Trophoblast cell (in vitro differentiated cells and primary cell): ENCODE results near the gene TUBGCP2.

Source experiments
- DNase-seq, 2 donors: peaks; one replicate each; pipeline ENCODE4 v3.0.0-alpha.2; 2016
- H2AFZ ChIP-seq: 2 replicates; pipeline ENCODE4 v1.6.1; 2013; ENCODE audit warnings: low read length, moderate library complexity, mild to moderate bottlenecking; ENCODE audit not compliant: insufficient read depth, poor library complexity
- H2AK5ac ChIP-seq: 2 replicates; pipeline ENCODE4 v1.6.1; 2013; ENCODE audit warnings: mild to moderate bottlenecking, low read length
- H2BK120ac ChIP-seq: 2 replicates; pipeline ENCODE4 v1.6.1; 2013; ENCODE audit warnings: low read length, mild to moderate bottlenecking, moderate library complexity; ENCODE audit not compliant: insufficient read depth, poor library complexity
- H2BK12ac ChIP-seq: 2 replicates; pipeline ENCODE4 v1.6.1; 2013; ENCODE audit warnings: mild to moderate bottlenecking, low read length, moderate library complexity
- H2BK5ac ChIP-seq: 2 replicates; pipeline ENCODE4 v1.6.1; 2013; ENCODE audit warnings: low read length, low read depth, moderate library complexity, mild to moderate bottlenecking; ENCODE audit not compliant: poor library complexity
- H3K14ac ChIP-seq: 2 replicates; pipeline ENCODE4 v1.6.1; 2013; ENCODE audit warnings: mild to moderate bottlenecking, low read length
- H3K18ac ChIP-seq: 2 replicates; pipeline ENCODE4 v1.6.1; 2013; ENCODE audit warnings: mild to moderate bottlenecking, low read length
- H3K23ac ChIP-seq: 2 replicates; pipeline ENCODE4 v1.6.1; 2013; ENCODE audit warnings: low read length
- H3K27ac ChIP-seq: 2 replicates; pipeline ENCODE4 v1.5.1; 2013; ENCODE audit warnings: low read depth, mild to moderate bottlenecking, inconsistent platforms, low read length, moderate library complexity
- H3K27me3 ChIP-seq: 2 replicates; pipeline ENCODE4 v1.6.1; 2013; ENCODE audit warnings: inconsistent platforms, mild to moderate bottlenecking, low read length, moderate library complexity; ENCODE audit not compliant: insufficient read depth
- H3K36me3 ChIP-seq, 2 experiments: 1 replicate in 1 of 2; 2 replicates in 1 of 2; pipeline ENCODE4 v1.6.1; 2013; ENCODE audit warnings: low read length in 2 of 2, mild to moderate bottlenecking in 2 of 2, moderate library complexity in 1 of 2; ENCODE audit not compliant: insufficient read depth in 2 of 2, control insufficient read depth in 1 of 2
- H3K4ac ChIP-seq: 2 replicates; pipeline ENCODE4 v1.6.1; 2013; ENCODE audit warnings: low read depth, mild to moderate bottlenecking, low read length, moderate library complexity
- H3K4me1 ChIP-seq, 2 experiments: 1 replicate in 1 of 2; 2 replicates in 1 of 2; pipeline ENCODE4 v1.6.1; 2013; ENCODE audit warnings: low read length in 2 of 2, mild to moderate bottlenecking in 2 of 2, moderate library complexity in 1 of 2; ENCODE audit not compliant: insufficient read depth in 2 of 2, control insufficient read depth in 1 of 2
- H3K4me2 ChIP-seq: 2 replicates; pipeline ENCODE4 v1.6.1; 2013; ENCODE audit warnings: inconsistent platforms, mild to moderate bottlenecking, low read length, moderate library complexity
- H3K4me3 ChIP-seq: 2 replicates; pipeline ENCODE4 v1.5.1; 2013; ENCODE audit warnings: mild to moderate bottlenecking, low read depth, low read length, inconsistent platforms
- H3K79me1 ChIP-seq: one replicate; pipeline ENCODE4 v1.6.1; 2013; ENCODE audit warnings: low read length
- H3K79me2 ChIP-seq: 2 replicates; pipeline ENCODE4 v1.6.1; 2013; ENCODE audit warnings: low read length, mild to moderate bottlenecking; ENCODE audit not compliant: control insufficient read depth, insufficient read depth, poor library complexity
- H3K9ac ChIP-seq: 2 replicates; pipeline ENCODE4 v1.6.1; 2013; ENCODE audit warnings: mild to moderate bottlenecking, low read length
- H3K9me3 ChIP-seq: 2 replicates; pipeline ENCODE4 v1.6.1; 2013; ENCODE audit warnings: low read depth, mild to moderate bottlenecking, control low read depth, inconsistent platforms, low read length; ENCODE audit not compliant: insufficient read depth
- H4K12ac ChIP-seq: 2 replicates; pipeline ENCODE4 v1.6.1; 2013; ENCODE audit warnings: low read depth, mild to moderate bottlenecking, low read length, moderate library complexity
- H4K8ac ChIP-seq: 2 replicates; pipeline ENCODE4 v1.6.1; 2013; ENCODE audit warnings: low read depth, mild to moderate bottlenecking, low read length, moderate library complexity
- H4K91ac ChIP-seq: one replicate; pipeline ENCODE4 v1.6.1; 2013; ENCODE audit warnings: low read depth, mild to moderate bottlenecking, low read length, moderate library complexity
- WGBS: extraction: QIAGEN DNeasy Blood & Tissue Kit; methylation state at CpG from one replicate; pipeline ENCODE4 v1.1.7; 2013; ENCODE audit warnings: missing lambda C conversion rate; ENCODE audit not compliant: insufficient read length, insufficient coverage; ENCODE audit errors: extremely low coverage; 5-methylcytosine and 5-hydroxymethylcytosine counted together

TUBGCP2 gene

DNA sequence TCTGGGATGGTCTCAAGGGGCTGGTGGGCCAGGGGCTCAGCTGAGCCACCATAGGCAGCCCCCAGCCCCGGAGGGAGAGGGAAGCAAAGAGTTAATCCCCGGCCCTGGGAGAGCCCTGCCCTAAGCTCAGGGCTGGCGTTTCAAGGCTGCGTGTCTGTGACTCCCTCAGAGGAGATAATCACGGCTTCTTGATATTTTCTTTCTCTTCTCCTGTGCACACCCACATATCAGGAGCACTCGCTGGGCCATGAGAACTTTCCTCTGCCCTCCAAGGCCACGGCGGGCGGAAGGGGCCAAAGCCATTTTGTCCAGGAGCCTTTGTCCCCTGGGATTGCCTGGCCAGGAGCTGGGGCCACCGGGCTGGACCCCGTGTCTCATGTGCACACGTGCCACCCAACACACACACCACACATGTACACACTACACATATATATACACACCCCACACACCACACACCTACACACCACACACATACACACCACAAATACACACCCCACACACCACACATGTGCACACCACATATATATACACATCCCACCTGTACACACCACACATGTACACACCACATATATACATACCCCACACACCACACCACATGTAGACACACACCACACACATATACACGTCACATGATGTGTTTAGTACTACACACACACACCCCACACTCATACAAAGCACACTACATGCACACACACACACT is 54.1 kb downstream of the TUBGCP2 start:
- Histone ChIP-seq H2BK120ac (no peak overlapping the region), H3K4me1 (peaks cover 0 to 2% of the 10 kb centered on the region in 2 experiments), H4K91ac (no peak overlapping the region), H2AK5ac (no peak overlapping the region), H3K79me2 (no peaks in the 10 kb centered on the region), H3K4ac (no peak overlapping the region), H3K4me2 (no peak overlapping the region), H3K23ac (no peak overlapping the region), H2BK5ac (no peak overlapping the region), H4K12ac (no peak overlapping the region), H2BK12ac (no peak overlapping the region), H3K36me3 (no peaks in the 10 kb centered on the region), H3K14ac (no peak overlapping the region), H3K9ac (no peak overlapping the region), H3K18ac (no peak overlapping the region), H4K8ac (no peak overlapping the region), H3K27ac (no peak overlapping the region), H2AFZ (no peak overlapping the region), H3K27me3 (no peaks in the 10 kb centered on the region), H3K4me3 (no peak overlapping the region), H3K79me1 (no peaks in the 10 kb centered on the region), H3K9me3 (no peaks in the 10 kb centered on the region)
- no peak for DNase-seq
- WGBS = no CpG with 5 or more reads among the region's 13 CpGs

DNA sequence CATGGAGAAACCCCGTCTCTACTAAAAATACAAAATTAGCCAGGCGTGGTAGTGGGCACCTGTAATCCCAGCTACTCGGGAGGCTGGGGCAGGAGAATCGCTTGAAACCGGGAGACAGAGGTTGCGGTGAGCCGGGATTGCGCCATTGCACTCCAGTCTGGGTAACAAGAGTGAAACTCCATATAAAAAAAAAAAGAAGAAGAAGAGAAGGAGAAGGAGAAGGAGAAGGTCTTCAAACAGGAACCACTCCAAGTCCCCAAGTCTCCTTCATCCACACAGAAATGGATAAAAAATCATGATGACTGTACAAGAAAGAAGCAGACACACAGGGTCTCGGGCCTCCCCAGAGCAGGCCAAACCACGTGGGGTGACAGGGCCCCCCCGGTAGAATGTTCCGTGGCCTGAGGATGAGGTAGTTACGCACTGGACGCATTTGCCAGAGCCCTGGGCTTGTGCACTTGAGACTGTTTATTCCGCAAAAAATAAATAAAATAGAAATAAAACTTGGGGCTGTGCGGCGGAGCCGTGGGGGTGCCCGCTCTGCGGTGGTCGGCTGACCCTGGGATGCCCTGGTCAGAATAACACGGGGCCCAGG is 55.2 kb downstream of the TUBGCP2 start:
- no peak overlapping the region for H4K91ac ChIP-seq
- no CpG with 5 or more reads among the region's 22 CpGs for WGBS
- H3K14ac ChIP-seq = no peak overlapping the region
- H3K4me3 ChIP-seq = no peak overlapping the region
- DNase-seq = no peak
- no peaks in the 10 kb centered on the region for H3K9me3 ChIP-seq
- no peak overlapping the region for H4K8ac ChIP-seq
- no peak overlapping the region for H3K27ac ChIP-seq
- no peaks in the 10 kb centered on the region for H3K79me1 ChIP-seq
- H3K4ac ChIP-seq = no peak overlapping the region
- no peaks in the 10 kb centered on the region for H3K27me3 ChIP-seq
- H3K18ac ChIP-seq = no peak overlapping the region
- H2BK120ac ChIP-seq = no peak overlapping the region
- no peak overlapping the region for H2AFZ ChIP-seq
- peaks cover 0 to 2% of the 10 kb centered on the region in 2 experiments for H3K4me1 ChIP-seq
- no peak overlapping the region for H2BK5ac ChIP-seq
- H2AK5ac ChIP-seq = no peak overlapping the region
- H3K23ac ChIP-seq = no peak overlapping the region
- H3K36me3 ChIP-seq = no peaks in the 10 kb centered on the region
- no peak overlapping the region for H4K12ac ChIP-seq
- H3K4me2 ChIP-seq = no peak overlapping the region
- H3K9ac ChIP-seq = no peak overlapping the region
- no peaks in the 10 kb centered on the region for H3K79me2 ChIP-seq
- no peak overlapping the region for H2BK12ac ChIP-seq

DNA sequence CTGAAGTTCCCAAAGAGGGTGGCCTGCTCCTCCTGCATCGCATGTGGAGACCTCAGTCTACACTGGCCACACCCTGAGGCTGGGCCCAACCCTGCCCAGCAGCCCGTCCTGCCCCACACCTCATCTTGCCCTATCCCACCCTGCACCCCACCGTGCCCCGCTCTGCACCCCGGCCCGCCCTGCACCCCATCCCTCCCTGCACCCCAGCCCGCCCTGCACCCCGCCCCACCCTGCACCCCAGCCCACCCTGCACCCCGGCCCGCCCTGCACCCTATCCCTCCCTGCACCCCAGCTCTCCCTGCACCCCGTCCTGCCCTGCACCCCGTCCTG is 56.5 kb downstream of the TUBGCP2 start:
- Histone ChIP-seq H3K4me1 (peaks cover 0 to under 1% of the 10 kb centered on the region in 2 experiments), H3K79me1 (no peaks in the 10 kb centered on the region), H3K4me2 (no peak overlapping the region), H3K14ac (no peak overlapping the region), H3K4ac (no peak overlapping the region), H3K23ac (no peak overlapping the region), H3K9me3 (no peaks in the 10 kb centered on the region), H4K8ac (no peak overlapping the region), H3K27me3 (no peaks in the 10 kb centered on the region), H3K18ac (no peak overlapping the region), H2AFZ (no peak overlapping the region), H3K9ac (no peak overlapping the region), H3K36me3 (no peaks in the 10 kb centered on the region), H2BK5ac (no peak overlapping the region), H4K91ac (no peak overlapping the region), H2BK12ac (no peak overlapping the region), H4K12ac (no peak overlapping the region), H2BK120ac (no peak overlapping the region), H3K79me2 (no peaks in the 10 kb centered on the region), H2AK5ac (no peak overlapping the region), H3K27ac (no peak overlapping the region), H3K4me3 (no peak overlapping the region)
- DNase-seq = no peak
- WGBS = no CpG with 5 or more reads among the region's 12 CpGs

DNA sequence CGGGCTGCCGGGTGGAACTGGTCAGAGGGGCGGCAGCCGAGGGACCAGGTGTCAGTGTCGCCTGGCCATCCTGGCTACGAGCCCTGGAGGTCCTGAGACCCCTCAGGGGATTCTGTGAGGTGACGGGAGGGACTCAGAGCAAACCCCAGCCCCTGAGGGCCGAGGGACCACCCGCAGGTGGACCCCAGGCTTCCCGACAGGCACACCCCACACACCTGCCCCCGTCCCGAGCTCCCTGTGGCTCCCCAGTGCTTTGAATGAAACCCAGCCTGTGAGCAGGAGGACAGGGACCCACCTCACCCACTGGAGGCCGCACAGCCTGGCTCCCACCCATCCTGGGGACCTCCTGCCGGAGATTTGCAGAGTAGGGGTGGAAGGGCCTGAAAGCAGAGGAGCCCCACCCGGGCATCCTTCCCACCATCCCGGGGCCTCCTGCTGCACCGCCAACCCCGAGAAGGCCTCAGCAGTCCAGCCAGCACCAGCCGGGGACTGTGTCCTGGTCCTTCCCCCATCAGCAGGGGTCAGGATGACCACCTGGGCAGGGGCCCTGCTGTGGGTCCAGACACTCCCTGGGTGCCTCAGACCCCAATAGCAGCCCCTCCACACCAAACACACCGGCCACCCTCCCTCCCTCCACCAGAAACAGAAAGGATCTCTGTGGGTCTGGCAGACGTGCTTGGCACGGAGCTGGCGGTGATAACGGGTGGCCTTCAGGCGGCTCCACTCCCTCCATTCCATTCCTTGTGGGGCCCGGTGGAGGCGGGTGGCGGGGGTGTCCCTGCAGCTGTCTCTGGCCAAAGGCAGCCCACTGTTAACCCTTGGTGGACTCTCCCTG is 57.1 kb downstream of the TUBGCP2 start:
- no peaks in the 10 kb centered on the region for H3K79me1 ChIP-seq
- no peak overlapping the region for H2BK12ac ChIP-seq
- H4K91ac ChIP-seq = no peak overlapping the region
- H3K4ac ChIP-seq = no peak overlapping the region
- no peaks in the 10 kb centered on the region for H3K36me3 ChIP-seq
- DNase-seq = no peak
- no peaks in the 10 kb centered on the region for H3K27me3 ChIP-seq
- H3K18ac ChIP-seq = no peak overlapping the region
- no peak overlapping the region for H3K9ac ChIP-seq
- H2BK5ac ChIP-seq = no peak overlapping the region
- WGBS = no CpG with 5 or more reads among the region's 28 CpGs
- H3K27ac ChIP-seq = no peak overlapping the region
- peaks cover 0 to 3% of the 10 kb centered on the region in 2 experiments for H3K4me1 ChIP-seq
- no peak overlapping the region for H4K12ac ChIP-seq
- H3K79me2 ChIP-seq = no peaks in the 10 kb centered on the region
- no peak overlapping the region for H3K23ac ChIP-seq
- no peak overlapping the region for H2BK120ac ChIP-seq
- H3K4me3 ChIP-seq = no peak overlapping the region
- no peak overlapping the region for H2AFZ ChIP-seq
- H3K14ac ChIP-seq = no peak overlapping the region
- no peak overlapping the region for H2AK5ac ChIP-seq
- H3K9me3 ChIP-seq = no peaks in the 10 kb centered on the region
- H3K4me2 ChIP-seq = no peak overlapping the region
- no peak overlapping the region for H4K8ac ChIP-seq
